ENCODE data around the gene AGAP1.

AGAP1 gene

DNA sequence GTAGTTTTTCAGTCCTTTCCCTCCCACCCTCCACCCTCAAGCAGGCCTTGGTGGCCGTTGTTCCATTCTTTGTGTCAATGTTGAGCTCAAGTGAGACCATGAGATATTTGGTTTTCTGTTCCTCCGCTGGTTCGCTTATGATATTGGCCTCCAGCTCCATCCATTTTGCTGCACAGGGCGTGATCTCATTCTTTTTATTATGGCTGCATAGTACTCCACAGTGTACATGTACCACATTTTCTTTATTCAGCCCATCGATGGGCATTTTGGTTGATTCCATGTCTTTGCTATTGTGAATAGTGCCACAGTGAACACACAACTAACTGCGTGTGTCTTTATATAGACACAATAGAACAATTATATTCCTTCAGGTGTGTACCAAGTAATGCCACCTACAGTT, 14.1 kb downstream of the AGAP1 start:
- in situ Hi-C loops (cut with MboI; ENCODE audit: low sequenced_read_pairs) = no loop called here

DNA sequence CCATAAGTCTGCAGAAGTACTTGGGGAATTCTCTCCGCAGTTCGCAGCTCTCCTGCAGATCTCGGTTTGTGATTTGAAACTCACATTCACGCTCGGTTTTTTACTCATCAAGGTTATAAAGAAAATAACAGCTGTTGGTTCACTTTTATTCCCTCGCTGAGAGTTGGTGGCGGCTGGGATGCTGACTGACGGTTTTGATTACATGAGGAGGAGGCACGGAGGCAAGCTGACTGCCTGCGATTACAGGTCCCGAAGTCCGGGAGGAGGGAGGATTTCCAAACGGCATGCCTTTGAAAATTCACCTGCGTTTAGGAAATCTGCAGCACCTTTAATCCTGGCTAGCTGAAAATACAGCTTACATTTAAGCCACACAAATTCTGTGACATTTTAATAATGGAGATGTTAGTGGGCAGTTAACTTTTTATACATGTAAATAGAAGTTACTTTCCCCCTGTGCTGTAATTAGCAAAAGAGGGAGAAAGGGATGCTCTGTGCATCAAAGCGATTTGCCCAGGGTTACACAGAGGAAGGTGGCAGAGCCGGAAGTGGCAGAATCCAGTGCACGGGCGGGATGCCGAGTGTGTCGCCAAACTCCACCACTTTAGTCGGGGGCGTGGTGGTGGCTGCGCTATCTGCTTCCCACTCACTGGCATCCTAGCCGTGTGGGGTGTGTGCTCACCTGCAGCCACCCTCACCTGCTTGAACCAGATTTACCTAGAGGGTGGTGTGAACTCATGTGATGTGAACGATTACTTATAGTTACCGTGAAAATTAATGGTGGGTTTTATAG, 14.7 kb downstream of the AGAP1 start:
- in situ Hi-C loops (cut with MboI; ENCODE audit: low sequenced_read_pairs) = no loop called here

DNA sequence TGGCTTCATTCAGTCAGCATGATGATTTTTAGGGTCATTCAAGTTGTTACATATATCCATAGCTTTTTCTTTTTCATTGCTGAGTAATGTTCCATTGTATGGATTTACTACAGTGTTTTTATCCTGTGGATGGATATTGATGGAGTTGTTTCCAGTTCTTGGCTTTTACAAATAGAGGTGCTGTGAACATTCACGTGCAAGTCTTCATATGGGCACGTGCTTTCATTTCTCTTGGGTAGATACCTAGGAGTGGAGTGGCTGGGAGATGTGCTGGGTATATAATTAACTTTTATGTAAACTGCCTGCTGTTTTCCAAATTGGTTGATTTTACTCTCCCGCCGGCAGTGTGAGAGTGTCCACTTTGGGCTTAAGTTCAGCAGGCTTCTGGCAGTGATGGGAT, 16.5 kb downstream of the AGAP1 start:
- in situ Hi-C loops (cut with MboI; ENCODE audit: low sequenced_read_pairs) = no loop called here

DNA sequence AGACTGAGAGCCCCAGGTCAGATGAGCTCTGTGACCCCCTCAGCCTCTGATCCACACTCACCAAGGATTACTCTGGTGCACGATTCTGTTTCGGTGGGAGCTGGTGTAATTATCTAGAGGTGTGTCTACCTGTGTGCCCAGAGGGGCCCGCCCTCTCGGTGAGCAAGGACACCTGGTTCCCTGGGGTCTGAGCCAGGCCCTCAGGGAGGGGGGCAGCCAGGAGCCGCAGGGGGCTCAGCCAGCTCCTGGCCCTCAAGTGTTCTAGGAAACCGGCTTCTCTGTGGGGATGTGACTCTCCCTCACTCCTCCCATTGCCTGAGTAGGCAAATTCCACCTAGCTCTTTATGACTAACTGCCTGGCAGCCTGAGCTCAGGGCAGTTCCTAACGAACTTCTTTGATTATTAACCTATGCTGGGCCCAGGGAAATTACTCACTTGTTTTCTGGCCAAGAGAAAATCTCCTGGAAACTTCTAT, 17.4 kb downstream of the AGAP1 start:
- in situ Hi-C loops (cut with MboI; ENCODE audit: low sequenced_read_pairs) = no loop called here

DNA sequence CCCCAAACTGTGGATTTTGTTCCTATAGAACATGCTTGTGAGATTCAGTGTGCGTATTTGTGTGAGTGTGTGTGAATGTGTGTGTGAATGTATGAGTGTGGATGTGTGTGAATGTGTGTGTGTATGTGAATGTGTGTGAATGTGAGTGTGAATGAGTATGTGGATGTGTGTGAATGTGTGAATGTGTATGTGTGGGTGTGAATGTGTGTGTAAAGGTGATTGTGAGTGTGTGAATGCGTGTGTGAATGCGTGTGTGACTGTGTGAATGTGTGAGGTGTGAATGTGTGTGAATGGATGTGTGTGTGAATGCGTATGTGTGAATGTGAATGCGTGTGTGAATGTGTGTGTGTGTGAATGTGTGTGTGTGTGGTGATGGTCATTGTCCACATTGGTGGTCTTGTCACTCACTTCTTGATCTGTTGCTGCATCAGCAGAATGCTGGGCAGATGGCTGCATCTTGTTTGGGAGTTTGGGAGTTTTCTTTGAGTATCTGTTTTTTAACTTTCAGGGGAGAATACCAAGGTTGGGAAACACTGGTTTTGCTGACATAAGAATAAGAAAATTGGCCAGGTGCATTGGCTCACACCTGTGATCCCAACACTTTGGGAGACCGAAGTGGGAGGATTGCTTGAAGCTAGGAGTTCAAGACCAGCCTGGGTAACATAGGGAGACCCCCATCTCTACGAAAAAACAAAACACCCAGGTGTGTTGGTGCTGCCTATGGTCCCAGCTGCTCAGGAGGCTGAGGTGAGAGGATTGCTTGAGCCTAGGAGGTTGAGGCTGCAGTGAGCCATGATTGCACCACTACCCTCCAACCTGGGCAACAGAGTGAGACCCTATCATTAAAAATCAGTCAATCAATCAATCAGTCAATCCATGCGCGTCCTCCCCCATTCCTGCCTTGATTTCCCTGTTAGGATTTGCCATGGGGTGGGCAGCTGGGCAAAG, 18.2 kb downstream of the AGAP1 start:
- in situ Hi-C loops (cut with MboI; ENCODE audit: low sequenced_read_pairs) = no loop called here

DNA sequence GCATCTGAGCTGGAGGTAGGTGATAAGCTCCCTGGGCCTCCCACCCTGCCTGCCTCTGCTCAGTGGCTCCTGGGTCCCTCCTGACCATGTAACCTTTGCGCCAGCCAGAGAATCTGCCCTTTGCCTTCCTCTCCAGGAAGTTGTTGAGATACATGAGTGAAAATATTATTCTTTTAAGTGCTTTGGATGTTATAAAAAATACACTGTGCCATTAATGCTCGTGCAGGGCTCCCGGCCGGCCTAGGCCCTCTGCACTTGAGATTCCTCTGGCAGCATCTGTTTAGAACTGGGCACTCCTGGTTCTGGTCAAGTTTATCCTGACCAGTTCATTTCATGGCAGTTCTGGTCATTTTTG, 18.8 kb downstream of the AGAP1 start:
- in situ Hi-C loops (cut with MboI; ENCODE audit: low sequenced_read_pairs) = no loop called here

DNA sequence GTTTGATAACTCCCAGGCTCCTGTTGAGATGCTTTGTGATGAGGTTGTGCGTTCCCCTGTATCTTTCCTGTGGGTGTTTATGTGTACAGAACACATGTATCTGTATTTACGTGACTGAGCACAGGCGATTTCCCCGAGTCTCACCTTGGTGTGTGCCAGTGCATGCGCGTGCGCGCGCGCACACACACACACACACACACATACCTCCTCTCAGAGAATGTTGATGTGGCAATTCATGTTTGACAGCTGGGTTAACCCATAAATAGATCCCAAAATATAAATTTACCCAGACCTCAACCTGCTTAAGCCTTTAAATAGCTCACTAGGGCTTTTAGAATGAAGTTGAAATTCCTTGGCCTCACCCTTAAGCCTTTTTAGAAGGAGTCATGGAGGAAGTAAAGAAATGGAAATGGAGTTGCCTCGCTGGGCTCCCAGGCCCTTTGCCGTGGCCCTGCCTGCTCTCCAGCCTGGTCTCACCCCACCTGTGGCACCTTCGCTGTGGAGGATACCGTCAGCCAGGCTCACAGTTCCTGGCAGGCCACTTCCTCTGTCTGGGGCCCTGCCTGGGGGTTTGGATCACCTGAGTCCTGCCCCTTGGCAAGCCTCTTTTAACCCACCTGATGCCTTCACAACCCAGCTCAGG, 20.3 kb downstream of the AGAP1 start:
- in situ Hi-C loops (cut with MboI; ENCODE audit: low sequenced_read_pairs) = no loop called here

DNA sequence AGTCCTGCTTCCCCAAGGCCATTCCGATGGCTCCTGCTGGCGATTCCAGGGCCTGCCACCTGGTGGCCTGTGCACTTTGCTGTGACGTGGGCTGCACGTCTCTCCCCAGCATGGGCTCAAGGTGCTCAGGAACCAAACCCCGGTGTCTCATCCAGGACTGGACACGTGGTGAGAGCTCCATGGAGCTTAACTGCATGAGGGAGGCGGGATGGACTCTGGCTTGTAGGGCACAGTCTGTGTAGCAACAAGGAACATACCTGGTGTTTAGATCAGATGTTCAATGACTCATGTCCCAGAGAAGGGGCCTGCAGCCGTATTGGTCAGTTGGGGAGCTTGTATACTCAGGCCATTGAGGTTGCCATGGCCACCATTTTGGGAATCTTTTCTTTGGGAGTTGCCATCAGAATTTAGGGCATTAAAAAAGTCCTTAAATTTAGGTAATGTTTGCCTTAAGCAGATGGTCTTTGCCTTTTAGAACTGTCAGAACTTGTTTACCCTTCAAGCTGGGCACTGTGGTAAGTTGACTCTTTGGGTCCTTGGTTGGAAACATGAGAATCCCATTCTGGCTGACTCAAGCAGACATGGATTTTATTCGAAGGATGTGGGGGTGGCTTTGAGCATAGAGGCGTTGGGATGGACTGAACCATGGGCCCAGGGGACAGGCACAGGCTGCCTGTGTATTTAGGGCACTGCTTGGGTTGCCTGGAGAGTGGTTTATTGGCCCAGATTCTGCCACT, 21.0 kb downstream of the AGAP1 start:
- in situ Hi-C loops (cut with MboI; ENCODE audit: low sequenced_read_pairs) = no loop called here

DNA sequence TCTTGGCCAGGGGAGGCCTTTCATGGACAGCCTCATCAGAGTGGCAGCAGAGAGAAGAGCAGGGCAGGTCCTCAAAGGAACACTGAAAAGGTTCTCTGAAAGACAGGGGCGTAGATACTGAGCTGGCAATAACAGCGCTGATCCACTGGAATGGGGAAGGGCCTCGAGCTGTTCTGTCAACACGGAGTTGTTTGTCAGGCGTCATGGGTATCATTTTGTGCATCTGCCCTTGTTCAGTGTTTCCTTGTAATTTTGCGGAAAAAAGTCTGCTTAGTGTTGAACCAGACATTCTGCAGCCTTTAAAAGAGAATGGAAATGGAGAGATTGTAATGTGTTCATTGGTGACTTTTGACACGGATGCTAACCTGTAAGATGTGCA, 21.5 kb downstream of the AGAP1 start:
- in situ Hi-C loops (cut with MboI; ENCODE audit: low sequenced_read_pairs) = no loop called here

DNA sequence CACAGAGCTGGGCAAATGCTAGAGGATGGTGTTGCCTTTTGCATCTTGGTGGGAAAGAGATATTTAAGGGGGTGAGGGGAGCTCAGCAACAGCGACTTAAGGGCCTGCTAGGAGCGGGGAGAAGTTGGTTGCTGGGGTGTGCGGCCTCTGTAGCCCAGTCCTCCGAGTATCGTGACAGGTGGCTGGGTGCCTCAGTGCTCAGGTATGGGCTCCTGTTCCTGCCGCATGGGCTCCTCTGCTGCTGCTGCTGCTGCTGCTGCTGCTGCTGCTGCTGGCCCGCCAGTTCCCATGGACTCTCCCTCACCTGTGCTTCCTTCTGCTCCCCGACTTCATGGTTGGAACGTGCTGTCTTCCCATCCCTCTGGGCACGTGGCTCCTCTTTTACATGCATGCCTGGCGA, 22.0 kb downstream of the AGAP1 start:
- in situ Hi-C loops (cut with MboI; ENCODE audit: low sequenced_read_pairs) = no loop called here

DNA sequence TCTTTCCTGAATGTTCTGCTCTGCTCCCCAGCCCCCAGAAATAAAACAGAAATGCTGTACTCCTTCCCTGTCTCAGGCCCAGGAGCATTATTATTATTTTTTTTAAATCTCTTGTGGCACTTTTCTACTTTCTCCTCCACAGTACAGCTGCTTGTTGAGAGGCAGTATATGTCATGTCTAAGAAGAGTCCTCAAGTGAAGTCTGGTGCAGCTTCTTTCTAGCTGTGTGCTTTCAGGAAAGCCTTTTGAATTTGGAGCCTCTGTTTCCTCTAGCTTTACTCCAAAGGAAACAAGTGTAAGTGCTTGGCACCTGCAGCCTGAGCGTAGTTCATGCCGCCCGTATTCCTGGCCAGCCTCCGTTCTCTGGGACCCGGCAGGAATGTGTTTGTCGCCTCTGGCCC, 22.4 kb downstream of the AGAP1 start:
- in situ Hi-C loops (cut with MboI; ENCODE audit: low sequenced_read_pairs) = no loop called here

GRCh38 chr2:235518322-235519090, 24.7 kb downstream of the AGAP1 start:
- in situ Hi-C loops (cut with MboI; ENCODE audit: low sequenced_read_pairs) = no loop called here

- in situ Hi-C loops (cut with MboI; ENCODE audit: low sequenced_read_pairs) = no loop called here
These were observed 26.9 kb downstream of the AGAP1 start for GRCh38 chr2:235520787-235521186.

- in situ Hi-C loops (cut with MboI; ENCODE audit: low sequenced_read_pairs) = no loop called here
These were observed 28.0 kb downstream of the AGAP1 start for GRCh38 chr2:235521844-235522243.

DNA sequence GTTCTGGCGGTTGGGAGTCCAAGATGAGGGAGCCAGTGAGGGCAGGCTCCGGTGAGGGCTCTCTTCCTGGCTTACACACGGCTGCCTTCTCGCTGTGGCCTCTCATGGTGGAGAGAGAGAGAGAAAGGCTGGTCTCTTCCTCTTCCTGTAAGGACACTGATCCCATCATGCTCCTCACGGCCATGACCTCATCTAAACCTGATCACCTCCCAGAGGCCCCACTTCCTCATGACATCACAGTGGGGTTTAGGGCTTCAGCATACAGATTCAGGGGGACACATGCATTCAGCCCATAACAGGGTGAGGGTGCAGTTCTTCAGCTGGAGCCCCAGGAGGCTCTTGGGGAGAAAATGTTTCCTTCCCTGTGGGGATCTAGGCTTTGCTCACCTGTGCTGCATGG, 29.2 kb downstream of the AGAP1 start:
- in situ Hi-C loops (cut with MboI; ENCODE audit: low sequenced_read_pairs) = no loop called here

- in situ Hi-C loops (cut with MboI; ENCODE audit: low sequenced_read_pairs) = no loop called here
These were observed 29.8 kb downstream of the AGAP1 start for GRCh38 chr2:235523486-235524150.

- in situ Hi-C loops (cut with MboI; ENCODE audit: low sequenced_read_pairs) = no loop called here
These were observed 32.3 kb downstream of the AGAP1 start for GRCh38 chr2:235526166-235526565.

DNA sequence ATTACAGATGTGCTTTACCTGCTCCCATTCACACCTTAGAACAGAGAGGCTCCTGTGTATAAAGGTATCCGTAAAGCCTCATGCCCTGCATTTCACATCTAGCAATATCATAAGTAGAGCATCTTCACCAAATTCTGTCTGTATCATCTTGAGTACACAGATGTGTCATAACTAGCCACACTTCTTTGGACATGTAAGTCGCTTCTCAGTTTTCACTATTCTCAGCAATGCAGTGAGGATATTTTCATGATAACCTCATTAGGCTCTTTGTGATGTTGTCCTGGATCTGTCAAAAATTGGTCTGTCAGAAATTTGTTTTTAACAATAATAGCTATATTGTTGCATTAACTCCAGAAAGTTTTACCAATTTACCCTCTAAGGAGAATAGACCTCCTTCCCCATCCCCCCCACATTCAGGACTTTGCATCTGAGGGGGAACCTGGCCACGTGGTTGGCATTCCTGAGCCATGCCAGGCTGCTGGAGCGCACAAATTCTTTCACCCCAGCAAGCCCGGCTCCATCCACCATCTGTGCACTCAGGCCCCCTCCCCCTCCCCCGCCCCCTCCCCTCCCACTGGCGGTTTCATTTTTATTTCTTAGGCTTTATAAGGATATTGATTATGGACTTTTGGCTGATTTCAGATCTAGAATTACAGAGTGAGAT, 34.1 kb downstream of the AGAP1 start:
- in situ Hi-C loops (cut with MboI; ENCODE audit: low sequenced_read_pairs) = no loop called here

DNA sequence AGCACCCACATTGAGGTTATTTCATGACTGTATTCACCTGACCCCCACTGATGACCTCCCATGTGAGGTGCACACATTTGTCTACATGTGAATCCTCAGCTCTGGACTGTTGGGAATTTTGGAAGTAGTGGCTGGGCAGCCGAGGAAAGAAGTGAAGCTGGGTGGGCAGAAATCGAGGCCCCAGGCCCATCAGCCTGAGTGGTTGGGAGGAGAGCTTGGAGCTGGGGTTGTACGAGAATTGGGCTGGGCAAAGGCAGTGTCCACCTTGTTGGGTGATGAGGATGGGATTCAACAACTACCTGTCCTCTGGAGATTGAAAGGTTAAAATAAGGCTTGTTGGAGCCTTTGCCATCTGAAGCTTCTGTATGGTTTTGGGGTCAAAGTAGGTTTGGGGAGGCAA, 35.8 kb downstream of the AGAP1 start:
- in situ Hi-C loops (cut with MboI; ENCODE audit: low sequenced_read_pairs) = no loop called here

Measured in hTERT RPE-1 (cell line).